ENCODE measurements around the gene PCDHA4.
"Not testable (repeated sequence)": the region's sequence is repeated elsewhere in the genome, so short reads cannot be mapped to it uniquely, and the experiment has no call there.

The PCDHA4 gene

GRCh38 chr5:140828362-140828737, 21.5 kb downstream of the PCDHA4 start:
- no peak for TF ChIP-seq CTCF (IDR thresholded peaks at IDR 0.05; ENCODE audit: low read depth, low read length)
- DNase-seq (ENCODE audit: extremely low read depth, low read depth) = no peak

DNA sequence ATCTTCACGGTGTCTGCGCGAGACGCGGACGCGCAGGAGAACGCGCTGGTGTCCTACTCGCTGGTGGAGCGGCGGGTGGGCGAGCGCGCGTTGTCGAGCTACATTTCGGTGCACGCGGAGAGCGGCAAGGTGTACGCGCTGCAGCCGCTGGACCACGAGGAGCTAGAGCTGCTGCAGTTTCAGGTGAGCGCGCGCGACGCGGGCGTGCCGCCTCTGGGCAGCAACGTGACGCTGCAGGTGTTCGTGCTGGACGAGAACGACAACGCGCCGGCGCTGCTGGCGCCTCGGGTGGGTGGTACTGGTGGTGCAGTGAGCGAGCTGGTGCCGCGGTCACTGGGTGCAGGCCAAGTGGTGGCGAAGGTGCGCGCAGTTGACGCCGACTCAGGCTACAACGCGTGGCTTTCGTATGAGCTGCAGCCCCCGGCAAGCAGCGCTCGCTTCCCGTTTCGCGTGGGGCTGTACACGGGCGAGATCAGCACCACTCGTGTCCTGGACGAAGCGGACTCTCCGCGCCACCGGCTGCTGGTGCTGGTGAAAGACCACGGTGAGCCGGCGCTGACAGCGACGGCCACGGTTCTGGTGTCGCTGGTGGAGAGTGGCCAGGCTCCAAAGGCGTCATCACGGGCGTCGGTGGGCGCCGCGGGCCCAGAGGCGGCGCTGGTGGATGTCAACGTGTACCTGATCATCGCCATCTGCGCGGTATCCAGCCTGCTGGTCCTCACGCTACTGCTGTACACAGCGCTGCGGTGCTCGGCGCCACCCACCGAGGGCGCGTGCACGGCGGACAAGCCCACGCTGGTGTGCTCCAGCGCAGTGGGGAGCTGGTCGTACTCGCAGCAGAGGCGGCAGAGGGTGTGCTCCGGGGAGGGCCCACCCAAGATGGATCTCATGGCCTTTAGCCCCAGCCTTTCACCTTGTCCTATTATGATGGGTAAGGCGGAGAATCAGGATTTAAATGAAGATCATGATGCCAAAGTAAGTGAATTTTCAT, 22.9 kb downstream of the PCDHA4 start:
- DNase-seq (ENCODE audit: extremely low read depth, low read depth) = not testable (repeated sequence)

GRCh38 chr5:140833993-140834392, 27.1 kb downstream of the PCDHA4 start, which contains the start of gene PCDHA7:
Gene PCDHA7 (plus strand): TSS chr5:140834269. CDS start chr5:140834384, 115 bp downstream.
- DNase-seq (ENCODE audit: extremely low read depth, low read depth) = no peak
- no peak for TF ChIP-seq CTCF (IDR thresholded peaks at IDR 0.05; ENCODE audit: low read depth, low read length)

GRCh38 chr5:140834439-140835008, 27.7 kb downstream of the PCDHA4 start:
- DNase-seq (ENCODE audit: extremely low read depth, low read depth) = not testable (repeated sequence)

DNA sequence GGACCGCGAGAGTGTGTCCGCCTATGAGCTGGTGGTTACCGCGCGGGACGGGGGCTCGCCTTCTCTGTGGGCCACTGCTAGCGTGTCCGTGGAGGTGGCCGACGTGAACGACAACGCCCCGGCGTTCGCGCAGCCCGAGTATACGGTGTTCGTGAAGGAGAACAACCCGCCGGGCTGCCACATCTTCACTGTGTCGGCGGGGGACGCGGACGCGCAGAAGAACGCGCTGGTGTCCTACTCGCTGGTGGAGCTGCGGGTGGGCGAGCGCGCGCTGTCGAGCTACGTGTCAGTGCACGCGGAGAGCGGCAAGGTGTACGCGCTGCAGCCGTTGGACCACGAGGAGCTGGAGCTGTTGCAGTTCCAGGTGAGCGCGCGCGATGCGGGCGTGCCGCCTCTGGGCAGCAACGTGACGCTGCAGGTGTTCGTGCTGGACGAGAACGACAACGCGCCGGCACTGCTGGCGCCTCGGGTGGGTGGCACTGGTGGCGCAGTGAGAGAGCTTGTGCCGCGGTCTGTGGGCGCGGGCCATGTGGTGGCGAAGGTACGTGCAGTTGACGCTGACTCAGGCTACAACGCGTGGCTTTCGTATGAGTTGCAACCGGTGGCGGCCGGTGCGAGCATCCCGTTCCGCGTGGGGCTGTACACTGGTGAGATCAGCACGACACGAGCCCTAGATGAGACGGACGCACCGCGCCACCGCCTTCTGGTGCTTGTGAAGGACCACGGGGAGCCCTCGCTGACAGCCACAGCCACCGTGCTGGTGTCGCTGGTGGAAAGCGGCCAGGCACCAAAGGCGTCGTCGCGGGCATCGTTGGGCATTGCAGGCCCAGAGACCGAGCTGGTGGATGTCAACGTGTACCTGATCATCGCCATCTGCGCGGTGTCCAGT, 29.0 kb downstream of the PCDHA4 start:
- no peak for DNase-seq (ENCODE audit: extremely low read depth, low read depth)
- TF ChIP-seq CTCF (IDR thresholded peaks at IDR 0.05; ENCODE audit: low read depth, low read length) = no peak

- DNase-seq (ENCODE audit: extremely low read depth, low read depth) = no peak
- TF ChIP-seq CTCF (IDR thresholded peaks at IDR 0.05; ENCODE audit: low read depth, low read length) = peak; percentile 26
These were observed 34.4 kb downstream of the PCDHA4 start, which contains the start of gene PCDHA8 for GRCh38 chr5:140840978-140841962. Gene PCDHA8 (plus strand): TSS chr5:140841187. CDS start chr5:140841322, 135 bp downstream.

GRCh38 chr5:140842798-140843733, 36.2 kb downstream of the PCDHA4 start:
- no peak for DNase-seq (ENCODE audit: extremely low read depth, low read depth)
- no peak for TF ChIP-seq CTCF (IDR thresholded peaks at IDR 0.05; ENCODE audit: low read depth, low read length)

- DNase-seq (ENCODE audit: extremely low read depth, low read depth) = not testable (repeated sequence)
These were observed 41.6 kb downstream of the PCDHA4 start, which contains the start of gene PCDHA9 for GRCh38 chr5:140848139-140849102. Gene PCDHA9 (plus strand): TSS chr5:140848382. CDS start chr5:140848496, 114 bp downstream.

Data from AG09319 (cell line).